HG03520 (cell line): ENCODE measurements around the gene VWF.

Experiments used
- ATAC-seq: cut with Tn5 transposase; IDR thresholded peaks from one replicate; pipeline ENCODE4 v1.9.1; 2021; ENCODE audit warnings: mild to moderate bottlenecking, moderate library complexity; ENCODE audit not compliant: unreplicated experiment

VWF gene

GRCh38 chr12:6078398-6079096 lies 45.9 kb downstream of the VWF start:
- no peak for ATAC-seq

- no peak for ATAC-seq
Measured at GRCh38 chr12:6077692-6078083, 46.8 kb downstream of the VWF start.

- no peak for ATAC-seq
Measured at GRCh38 chr12:6076776-6077691, 47.4 kb downstream of the VWF start.

- ATAC-seq = no peak
Measured at GRCh38 chr12:6076346-6076745, 48.1 kb downstream of the VWF start.

GRCh38 chr12:6074979-6075585 lies 49.4 kb downstream of the VWF start:
- ATAC-seq = no peak

GRCh38 chr12:6074427-6074826 lies 50.0 kb downstream of the VWF start:
- no peak for ATAC-seq

GRCh38 chr12:6073426-6073825 lies 51.0 kb downstream of the VWF start:
- ATAC-seq = no peak

GRCh38 chr12:6072302-6072752 lies 52.1 kb downstream of the VWF start:
- ATAC-seq = no peak

GRCh38 chr12:6071589-6071988 lies 52.9 kb downstream of the VWF start:
- ATAC-seq = no peak

- no peak for ATAC-seq
Measured at GRCh38 chr12:6070472-6071257, 53.8 kb downstream of the VWF start.

GRCh38 chr12:6069437-6070093 lies 54.9 kb downstream of the VWF start:
- no peak for ATAC-seq

- no peak for ATAC-seq
Measured at GRCh38 chr12:6068227-6068626, 56.2 kb downstream of the VWF start.

GRCh38 chr12:6067152-6067916 lies 57.1 kb downstream of the VWF start:
- no peak for ATAC-seq

GRCh38 chr12:6066651-6067050 lies 57.8 kb downstream of the VWF start:
- ATAC-seq = no peak

- ATAC-seq = no peak
Measured at GRCh38 chr12:6065863-6066199, 58.6 kb downstream of the VWF start.

GRCh38 chr12:6065131-6065862 lies 59.2 kb downstream of the VWF start:
- no peak for ATAC-seq

- ATAC-seq = no peak
Measured at GRCh38 chr12:6062757-6063735, 61.4 kb downstream of the VWF start.

- no peak for ATAC-seq
Measured at GRCh38 chr12:6062395-6062756, 62.1 kb downstream of the VWF start.
